ENCODE measurements around the gene FGR.
"Not testable (repeated sequence)": the region's sequence is repeated elsewhere in the genome, so short reads cannot be mapped to it uniquely, and the experiment has no call there.

Gene FGR

DNA sequence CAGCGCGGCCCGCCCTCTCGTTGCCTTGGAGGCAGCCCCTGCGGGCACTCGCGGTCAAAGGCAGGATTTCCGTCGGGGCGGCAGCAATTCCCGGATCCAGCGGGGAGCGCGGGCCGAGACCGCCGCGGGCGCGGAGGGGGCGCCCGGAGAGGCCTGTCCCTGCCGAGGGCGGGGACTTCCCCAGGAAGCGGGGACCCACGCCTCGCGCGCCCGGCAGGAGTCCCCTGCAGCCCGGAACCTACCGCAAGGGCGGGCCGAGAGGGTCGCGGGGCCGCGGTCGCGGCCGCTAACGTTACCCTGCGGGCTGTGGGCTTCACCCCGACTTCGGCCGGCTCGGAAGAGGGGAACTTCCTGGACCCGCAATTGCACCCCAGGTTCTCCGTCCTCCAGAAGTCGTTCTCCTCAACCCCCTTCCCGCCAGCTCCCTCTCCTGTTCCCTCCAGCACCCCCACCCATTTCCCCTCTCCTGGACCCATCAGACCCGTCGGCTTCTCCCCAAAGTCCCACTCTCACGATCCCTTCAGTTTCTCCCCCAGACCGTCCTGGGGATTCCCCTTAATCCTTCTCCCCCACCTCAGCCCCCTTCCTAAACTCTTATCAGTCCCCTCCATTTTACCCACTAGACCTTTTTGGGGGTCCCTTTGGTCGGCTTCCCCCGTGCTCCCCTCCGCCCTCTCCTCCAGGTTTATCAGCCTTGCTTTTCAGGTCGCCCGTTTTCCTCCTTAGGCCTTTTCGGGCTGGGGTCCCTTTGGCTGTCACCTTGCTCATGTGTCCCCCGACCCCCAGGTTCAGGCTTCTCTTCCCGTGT is 604 bp downstream of the FGR start:
- DNase-seq (ENCODE audit: low read depth) = peak; percentile 66

DNA sequence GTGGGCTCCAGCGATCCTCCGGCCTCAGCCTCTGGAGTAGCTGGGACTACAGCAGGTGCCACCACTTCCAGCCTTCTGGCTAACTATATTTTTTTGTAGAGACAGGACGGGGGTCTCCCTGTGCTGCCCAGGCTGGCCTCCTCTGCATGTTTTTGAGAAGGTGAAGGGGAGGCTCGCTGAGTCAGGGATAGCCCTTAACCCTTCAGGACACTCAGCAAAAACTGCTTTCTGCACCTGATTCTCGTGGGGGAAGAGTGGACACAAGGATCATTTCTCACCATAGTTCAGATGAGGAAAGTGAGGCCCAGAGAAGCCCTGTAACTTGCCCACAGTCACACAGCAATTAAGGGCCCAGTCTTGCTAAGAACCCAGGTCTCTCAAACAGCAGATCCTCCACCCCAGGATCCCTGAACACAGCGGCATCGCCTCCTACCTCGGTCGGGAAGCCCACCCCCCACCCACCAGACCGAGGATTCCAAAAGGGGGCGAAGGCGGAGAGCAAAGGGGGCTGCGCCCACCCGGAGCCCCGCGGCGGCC is 1.3 kb downstream of the FGR start:
- DNase-seq (ENCODE audit: low read depth) = no peak

DNA sequence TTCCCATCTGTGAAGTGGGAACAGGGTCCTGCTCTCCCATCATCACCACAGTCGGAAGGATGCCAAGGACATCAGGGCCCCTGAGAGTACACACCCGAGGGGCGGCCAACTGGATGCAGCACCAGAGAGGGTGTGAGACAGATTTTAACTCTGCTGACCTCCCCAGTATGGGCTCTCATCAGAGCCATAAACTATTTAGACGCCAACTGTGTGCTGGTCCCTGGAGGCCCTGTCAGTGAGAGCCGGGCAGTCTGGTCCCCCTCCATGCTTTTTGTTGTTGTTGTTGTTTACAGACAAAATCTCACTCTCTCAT is 1.7 kb downstream of the FGR start:
- no peak for DNase-seq (ENCODE audit: low read depth)

DNA sequence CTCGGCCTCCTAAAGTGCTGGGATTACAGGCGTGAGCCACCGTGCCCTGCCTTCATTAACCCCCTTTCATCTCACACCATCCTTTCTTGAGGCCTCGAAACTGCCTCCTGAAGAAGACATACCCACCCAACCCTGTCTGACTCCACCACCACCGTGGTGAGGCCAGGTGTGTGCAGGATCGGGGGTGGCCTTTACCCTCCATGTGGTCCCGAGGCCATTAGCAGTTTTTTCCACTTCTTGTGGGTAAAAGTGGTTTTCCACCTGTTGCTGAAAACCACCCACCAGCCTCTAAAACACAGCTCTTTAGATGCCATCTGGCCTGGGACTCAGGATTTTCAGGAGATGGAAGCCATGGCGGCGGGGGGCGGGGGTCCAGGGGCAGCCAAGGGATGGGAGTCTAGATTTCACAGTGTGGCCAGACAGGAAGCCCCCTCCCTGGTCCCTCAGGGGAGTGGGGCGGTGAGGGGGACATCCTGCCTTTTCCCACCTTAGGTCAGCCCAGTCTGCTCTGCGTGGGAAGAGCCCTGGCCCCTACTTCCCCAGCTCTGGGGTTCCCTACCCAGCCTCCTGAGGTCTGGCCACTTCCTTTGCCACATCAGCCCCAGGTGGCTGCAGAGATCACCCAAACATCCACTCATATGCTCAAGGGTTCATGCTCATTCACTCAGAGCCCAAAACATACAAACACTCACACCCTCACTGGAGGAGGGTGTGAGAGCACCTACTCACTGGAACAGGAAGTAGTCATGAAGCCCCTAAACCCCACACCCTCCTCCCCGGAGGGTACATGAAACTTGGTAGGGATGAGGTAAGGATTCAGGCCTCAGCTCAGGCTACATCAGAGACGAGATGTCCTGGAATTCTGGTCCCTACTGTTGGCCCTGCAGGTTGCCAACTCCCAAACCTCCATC is 2.3 kb downstream of the FGR start:
- peak; percentile 82 for DNase-seq (ENCODE audit: low read depth)

DNA sequence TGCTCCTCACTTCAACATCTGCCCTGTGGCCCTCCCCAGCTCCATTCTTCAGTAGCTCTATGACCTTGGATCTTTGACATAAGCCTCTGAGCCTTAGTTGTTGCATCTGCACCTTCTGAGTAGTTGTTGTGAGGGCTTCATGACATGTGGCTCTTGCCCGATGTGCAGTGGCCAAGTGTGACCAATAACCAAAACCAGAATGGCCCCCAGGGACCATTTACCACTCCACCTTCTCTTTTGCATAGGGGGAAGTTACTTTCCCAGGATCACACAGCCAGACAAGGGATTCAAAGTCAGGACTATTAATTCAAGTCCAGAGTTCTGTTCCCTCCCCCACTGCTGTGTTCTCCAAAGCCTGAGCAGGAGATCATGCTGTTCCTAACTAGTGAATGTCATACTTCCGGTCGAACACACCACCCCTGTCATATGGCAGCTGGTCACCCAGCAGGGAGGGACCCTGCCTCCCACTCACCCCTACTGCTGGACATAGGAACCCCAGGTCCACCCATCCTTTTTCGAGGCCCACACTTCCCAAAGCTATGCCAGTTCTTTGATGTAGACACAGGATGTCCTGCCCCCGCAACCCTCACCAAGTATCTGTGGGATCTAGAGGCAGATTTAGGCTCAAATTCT is 4.0 kb downstream of the FGR start:
- DNase-seq (ENCODE audit: low read depth) = peak; percentile 94

DNA sequence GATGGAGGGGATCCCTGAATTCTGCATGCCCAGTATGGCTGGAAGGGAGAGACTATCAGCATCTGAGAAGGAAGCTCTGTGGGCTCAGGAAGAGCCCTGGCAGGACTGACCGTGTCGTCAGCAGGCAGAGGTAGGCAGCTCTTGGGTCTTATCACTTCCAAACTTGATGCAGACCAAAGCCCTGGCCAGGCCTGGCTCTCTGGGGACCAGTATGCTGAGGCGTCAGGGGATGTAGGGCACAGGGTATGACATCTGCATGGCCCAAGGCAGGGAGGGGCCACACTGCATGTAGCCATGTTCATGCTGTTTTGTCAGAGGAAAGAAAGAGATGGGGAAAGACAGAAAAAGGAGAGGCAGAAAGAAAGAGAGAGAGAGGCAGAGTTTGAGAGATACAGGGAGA is 6.3 kb downstream of the FGR start:
- no peak for DNase-seq (ENCODE audit: low read depth)

DNA sequence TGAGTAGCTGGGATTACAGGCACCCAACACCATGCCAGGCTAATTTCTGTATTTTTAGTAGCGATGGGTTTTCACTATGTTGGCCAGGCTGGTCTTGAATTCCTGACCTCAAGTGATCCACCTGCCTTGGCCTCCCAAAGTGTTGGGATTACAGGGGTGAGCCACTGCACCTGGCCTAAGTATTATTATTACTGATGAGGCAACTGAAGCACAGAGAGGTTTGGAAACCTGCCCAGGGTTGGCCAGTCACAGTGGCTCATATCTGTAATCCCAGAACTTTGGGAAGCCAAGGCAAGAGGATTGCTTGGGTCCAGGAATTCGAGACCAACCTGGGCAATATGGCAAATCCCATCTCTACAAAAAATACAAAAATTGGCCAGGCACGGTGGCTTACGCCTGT is 7.3 kb downstream of the FGR start:
- not testable (repeated sequence) for DNase-seq (ENCODE audit: low read depth)

DNA sequence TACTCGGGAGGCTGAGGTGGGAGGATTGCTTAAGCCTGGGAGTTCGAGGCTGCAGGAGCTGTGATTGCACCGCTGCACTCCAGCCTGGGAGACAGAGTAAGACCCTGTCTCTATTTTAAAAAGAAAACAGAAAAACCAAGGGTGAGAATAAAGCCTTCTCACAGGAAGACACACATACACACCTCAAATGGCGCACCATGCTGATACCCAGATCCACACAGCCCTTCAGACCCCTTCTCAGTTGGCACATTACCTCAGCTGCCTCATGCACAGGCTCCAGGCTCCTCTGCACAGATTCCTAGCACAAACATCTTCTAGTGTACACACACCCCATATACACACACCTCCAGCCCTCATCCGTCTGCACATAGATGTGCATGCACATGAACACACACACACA is 7.9 kb downstream of the FGR start:
- no peak for DNase-seq (ENCODE audit: low read depth)

DNA sequence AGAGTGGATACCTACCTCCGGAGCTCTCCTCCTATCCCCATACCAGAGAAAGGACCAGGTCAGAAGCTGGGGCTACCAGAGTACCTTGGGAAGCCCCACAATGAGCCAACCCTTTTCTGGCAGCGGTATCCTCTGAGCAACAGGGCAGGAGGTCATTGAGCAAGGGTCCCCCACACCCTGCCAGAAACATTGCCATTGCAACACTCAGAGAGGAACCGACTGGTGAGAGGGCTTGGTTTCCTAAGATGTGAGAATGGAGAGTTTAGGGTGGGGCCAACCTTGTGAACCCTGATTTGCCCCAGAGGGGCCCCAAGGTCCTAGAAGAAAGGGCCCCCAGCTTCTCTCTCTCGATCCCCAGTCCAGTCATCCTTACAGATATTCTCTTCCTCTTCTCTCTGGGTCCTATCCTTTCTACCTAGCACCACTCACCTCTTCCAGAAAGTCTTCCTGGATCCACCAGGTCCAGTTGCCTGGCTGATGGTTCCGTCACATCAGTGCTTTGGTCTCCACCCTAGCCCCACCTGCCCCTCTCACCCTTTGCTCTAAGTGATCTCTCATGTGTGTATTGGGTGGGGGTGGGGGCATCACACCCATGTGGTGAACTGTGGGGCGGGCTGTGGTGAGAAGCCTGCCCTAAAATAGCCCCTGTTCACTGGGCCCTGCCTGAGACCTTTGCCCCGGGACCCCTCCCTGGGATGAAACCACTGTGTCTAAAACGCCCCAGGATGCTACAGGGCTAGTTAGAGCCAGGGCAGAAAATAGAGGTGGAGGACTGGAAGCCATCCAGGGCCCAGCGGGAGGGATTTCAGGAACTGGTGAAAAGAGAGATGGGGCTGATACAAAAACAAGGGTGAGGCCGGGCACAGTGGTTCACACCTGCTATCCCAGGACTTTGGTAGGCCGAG is 8.7 kb downstream of the FGR start:
- no peak for DNase-seq (ENCODE audit: low read depth)

DNA sequence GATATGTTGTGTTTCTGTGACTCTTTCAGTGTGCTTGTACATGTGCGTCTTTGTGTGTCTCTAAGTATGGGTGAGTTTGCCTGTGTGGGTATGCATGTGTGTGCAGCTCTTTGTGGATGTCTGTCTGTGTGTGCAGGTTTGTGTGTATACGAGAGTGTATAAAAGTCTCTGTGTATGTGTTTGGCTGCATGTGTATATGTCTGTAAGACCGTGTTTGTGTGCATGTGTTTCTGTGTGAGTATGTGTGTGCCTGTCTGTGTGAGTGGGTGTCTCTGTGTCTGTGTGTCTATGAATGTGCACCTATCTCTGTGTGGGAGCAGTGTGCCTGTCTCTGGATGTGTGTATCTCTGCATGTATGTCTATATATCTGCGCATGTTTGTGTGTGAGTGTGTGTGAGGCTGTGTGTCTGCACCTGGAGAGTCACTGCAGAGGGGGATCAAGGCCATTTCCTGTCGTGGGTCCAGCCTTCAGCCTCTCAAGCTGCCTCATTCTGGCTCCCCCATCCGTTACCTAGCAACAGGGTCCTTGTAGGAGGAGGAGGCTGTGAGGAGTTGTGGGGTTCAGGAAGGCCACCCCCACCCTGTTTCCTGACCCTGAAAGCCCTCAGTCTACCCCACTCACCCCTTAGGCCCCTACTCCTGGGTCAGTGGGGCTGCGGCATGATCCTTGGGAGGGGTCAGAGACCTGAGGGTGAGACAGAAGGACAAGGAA is 10.4 kb downstream of the FGR start:
- no peak for DNase-seq (ENCODE audit: low read depth)

DNA sequence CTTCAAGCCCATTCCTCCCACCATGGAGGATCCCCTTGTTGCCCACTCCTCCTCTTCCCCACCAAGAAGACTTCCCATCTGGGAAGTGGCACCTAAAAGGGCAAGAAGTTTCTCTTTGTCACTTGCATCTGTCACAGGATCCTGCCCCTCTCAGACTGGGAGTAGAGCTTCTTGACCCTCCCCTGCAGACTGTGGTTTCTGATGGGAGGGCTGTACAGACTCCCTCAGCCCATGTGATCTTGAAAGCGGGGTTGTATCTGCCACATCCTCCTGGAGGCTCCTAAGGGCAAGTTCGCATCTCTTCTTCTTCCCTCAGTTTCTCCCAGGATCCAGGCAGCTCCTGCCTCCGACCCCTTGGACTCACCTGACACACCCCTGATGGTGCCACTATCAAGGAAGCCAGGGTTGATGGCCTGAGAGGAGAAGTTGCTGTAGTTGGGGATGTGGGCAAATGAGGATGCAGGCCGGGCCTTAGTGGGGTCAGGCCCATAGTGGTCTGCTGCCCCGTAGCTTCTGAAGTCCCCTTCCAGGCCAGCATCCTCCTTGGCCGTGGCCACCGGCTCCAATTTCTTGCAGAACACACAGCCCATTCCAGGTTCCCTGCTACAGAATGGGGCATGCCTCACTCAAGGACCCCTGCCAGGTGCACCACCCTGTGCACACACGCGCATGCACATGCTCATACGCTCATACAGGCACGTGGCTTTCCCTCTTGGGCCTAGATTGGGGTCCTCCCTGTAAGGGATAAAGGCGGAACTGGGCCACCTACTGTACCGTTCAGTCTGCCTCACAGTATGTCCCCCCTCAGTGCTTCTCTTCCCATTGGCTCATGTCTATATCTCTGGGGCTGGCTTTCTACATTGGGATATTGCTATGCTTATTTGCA is 11.4 kb downstream of the FGR start:
- no peak for DNase-seq (ENCODE audit: low read depth)

DNA sequence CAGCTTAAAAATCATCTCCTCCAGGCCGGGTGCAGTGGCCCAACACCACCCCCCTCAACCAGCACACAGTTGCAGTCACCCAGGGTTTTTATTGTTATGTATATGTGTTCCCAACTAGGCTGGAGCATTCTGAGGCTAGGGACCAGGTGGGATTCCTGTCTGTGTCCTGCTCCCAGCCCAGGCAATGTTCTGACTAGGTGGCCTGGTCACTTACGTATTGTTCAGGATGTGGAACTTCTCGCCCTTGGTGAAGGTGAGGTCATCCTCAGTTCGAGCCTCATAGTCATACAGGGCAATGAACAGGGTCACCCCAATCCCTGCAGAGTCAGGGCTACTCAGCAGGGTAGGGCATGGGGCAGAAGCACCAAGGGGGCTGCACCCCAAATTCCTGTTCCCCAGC is 12.2 kb downstream of the FGR start:
- no peak for DNase-seq (ENCODE audit: low read depth)

DNA sequence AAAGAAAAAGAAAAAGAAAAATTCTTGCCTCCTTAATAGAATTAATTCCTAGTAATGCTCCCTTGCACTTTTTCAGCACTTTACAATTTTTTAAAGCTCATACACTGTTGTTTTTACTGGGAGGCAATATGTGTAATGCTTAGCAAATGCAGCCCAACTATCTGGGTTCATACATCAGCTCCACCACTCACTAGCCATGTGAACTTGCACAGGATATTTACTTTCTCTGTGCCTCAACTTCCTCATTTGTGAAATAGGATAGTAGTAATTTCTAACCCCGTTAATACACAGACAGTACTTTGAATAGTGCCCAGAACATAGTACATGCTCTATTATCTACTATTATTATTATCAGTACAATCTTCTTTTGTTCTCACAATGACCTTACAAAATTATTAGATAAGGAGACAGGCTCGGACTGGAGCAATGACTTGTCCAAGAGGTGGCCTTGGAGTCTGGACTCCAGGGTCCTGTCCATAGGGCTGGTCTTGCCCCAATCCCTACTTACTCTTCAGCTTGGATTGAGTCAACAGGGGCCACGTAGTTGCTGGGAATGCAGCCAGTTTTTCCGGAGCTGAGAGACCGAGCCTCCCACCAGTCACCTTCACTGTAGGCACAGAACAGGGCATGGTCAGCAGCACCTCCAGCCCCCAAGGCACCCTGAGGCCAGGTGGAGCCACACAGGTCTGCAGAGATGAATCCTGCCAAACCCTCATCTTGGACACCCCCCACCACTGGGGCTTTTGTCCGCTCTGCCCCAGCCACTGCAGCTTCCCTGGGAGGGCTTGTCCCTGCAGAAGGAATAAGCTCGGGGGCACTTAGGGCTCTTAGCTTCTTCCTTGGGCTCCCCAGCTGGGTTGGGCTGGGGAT is 13.7 kb downstream of the FGR start:
- DNase-seq (ENCODE audit: low read depth) = no peak

DNA sequence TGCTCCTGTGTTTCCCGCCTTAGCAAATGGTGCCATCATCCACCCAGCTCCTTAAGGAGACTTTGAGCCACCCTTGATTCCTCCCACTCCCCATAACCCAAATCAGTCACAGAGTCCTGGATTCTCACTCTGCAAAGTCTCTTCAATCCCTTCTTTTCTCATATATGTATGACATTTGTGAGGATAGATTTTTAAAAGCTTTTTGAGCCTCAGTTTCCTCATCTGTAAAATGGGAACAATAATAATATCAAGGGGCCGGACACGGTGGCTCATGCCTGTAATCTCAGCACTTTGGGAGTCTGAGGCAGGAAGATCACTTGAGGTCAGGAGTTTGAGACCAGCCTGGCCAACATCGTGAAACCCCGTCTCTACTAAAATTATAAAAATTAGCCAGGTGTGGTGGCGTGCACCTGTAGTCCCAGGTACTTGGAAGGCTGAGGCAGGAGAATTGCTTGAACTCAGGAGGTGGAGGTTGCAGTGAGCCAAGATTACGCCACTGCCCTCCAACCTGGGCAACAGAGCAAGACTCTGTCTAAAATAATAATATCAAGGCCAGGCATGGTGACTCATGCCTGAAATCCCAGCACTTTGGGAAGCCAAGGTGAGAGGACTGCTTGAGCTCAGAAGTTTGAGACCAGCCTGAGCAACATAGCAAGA is 15.1 kb downstream of the FGR start:
- not testable (repeated sequence) for DNase-seq (ENCODE audit: low read depth)

DNA sequence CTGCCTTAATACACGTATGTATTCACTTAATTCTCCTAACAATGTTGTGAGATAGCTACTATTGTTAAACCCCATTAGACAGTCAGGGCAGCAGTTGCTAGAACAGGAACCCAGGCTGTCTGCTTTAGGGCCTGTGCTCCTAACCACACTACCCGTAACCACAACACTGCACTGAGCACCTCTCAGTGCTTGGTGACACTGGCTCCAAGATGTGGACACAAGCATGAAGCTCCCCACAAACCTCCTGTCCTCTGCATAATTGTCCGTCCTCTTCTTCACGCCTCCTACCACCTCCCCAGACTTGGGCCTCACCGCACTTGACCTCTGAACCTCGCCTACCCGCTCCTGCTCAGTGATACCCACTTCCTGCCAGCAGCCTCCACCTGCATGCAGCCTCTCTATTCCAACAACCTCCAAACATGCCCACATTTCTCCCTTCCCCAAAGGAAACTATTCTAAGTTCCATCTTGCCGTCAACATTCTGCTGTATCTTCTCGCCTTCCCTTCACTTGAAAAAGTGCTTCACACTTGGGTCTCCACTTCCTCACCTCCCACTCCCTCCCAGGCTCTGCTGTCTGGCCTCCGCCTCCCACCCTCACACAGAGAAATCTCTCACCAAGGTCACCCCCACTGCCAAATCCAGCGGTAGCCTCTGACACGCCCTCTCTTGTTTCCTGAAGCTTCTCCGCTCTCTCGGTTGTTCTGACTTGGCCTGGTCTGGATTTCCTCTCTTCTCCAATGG is 16.5 kb downstream of the FGR start:
- no peak for DNase-seq (ENCODE audit: low read depth)

DNA sequence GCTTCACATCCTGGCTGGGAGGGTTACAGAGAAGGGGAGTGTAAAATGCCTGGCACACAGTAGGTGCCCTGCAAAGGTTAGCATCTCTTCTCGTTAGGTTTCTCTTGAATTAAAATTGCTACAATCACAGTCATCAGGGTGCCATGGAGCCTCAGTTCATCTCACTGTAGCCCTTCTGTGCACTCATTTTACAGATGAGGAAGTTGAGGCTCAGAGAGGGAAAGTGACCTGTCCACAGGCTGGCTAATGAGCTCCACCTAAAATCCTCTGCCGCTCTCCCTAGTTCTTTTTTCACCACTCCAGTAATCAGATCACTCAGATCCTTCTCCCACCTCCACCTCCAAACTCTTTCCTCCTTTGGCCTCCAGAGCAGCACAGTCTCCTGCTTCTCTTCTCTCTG is 17.6 kb downstream of the FGR start:
- DNase-seq (ENCODE audit: low read depth) = no peak

DNA sequence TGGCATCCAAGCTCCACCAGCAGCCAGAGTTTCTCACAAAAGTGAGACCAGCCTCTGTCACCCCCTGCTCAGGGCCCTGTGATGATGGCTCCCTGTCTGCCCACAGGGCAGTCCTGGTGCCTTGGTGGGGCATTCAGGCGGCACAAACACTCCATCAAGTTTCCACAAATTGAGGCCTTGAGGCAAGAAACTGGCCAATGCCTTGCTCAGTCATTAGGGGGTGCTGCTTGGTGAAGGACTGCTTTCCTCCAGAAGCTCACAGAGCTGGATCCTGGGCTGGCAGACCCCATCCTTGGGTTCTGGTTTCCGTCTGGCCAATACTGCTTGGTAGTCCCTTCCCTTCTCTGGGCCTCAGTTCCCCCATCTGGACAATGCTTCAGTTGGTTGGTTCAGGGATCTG is 18.5 kb downstream of the FGR start:
- DNase-seq (ENCODE audit: low read depth) = no peak

Measured in CMK (cell line).